ENCODE data around the gene MAP3K20. TPM values are rescaled to one million over a fixed set of nuclear protein-coding genes. Genes with fewer than 3 reads are reported as not detected.

MAP3K20 gene
- total and polyA plus RNA-seq, 2 donors from 2014 or later: 3.9 to 25.6 TPM

DNA sequence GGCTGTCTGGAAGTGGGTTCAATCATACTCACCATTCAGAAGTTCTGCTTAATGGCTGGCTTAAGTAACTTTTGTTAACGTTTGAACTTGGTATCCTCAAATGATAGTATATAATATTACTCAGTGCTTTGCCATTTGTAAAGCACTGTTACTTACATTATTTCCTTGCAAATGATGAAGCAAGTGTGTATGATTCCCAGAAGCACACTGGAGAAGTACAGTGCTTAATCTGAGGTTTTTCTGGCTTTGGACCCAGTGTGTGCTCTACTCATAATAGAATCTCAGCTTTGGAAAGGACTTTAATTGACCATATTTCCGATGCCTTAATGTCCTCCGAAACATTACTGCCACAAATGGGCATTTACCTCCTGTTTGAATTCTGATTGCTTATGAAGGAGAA is 63.3 kb downstream of the MAP3K20 start:
- intact Hi-C loops (cut with DNase I): no loop called here
- H3K27ac ChIP-seq (ENCODE audit: low read depth in 2 of 2, low read length in 2 of 2): no peak overlapping the region
- no peak for FAIRE-seq
- H3K4me3 ChIP-seq (ENCODE audit: low read length in 3 of 3): no peak overlapping the region
- no peak for DNase-seq
- H3K4me1 ChIP-seq (ENCODE audit: control insufficient read depth in 2 of 3, insufficient read depth in 2 of 3, low read depth in 1 of 3, low read length in 3 of 3): no peaks in the 10 kb centered on the region
- H3K27me3 ChIP-seq (ENCODE audit: control insufficient read depth, insufficient read depth, low read length): no peaks in the 10 kb centered on the region
- H3K9me3 ChIP-seq (ENCODE audit: control insufficient read depth in 2 of 3, insufficient read depth in 1 of 3, low read length in 3 of 3): no peaks in the 10 kb centered on the region
- H3K36me3 ChIP-seq (ENCODE audit: control insufficient read depth in 2 of 3, insufficient read depth in 3 of 3, low read length in 3 of 3): no peaks in the 10 kb centered on the region
- no peak overlapping the region for H3K9ac ChIP-seq (ENCODE audit: low read length in 3 of 3)
- TF ChIP-seq, protein P1, sequence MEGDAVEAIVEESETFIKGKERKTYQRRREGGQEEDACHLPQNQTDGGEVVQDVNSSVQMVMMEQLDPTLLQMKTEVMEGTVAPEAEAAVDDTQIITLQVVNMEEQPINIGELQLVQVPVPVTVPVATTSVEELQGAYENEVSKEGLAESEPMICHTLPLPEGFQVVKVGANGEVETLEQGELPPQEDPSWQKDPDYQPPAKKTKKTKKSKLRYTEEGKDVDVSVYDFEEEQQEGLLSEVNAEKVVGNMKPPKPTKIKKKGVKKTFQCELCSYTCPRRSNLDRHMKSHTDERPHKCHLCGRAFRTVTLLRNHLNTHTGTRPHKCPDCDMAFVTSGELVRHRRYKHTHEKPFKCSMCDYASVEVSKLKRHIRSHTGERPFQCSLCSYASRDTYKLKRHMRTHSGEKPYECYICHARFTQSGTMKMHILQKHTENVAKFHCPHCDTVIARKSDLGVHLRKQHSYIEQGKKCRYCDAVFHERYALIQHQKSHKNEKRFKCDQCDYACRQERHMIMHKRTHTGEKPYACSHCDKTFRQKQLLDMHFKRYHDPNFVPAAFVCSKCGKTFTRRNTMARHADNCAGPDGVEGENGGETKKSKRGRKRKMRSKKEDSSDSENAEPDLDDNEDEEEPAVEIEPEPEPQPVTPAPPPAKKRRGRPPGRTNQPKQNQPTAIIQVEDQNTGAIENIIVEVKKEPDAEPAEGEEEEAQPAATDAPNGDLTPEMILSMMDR (IDR thresholded peaks at IDR 0.05; ENCODE audit: borderline replicate concordance, extremely low read depth, insufficient read depth): no peak

DNA sequence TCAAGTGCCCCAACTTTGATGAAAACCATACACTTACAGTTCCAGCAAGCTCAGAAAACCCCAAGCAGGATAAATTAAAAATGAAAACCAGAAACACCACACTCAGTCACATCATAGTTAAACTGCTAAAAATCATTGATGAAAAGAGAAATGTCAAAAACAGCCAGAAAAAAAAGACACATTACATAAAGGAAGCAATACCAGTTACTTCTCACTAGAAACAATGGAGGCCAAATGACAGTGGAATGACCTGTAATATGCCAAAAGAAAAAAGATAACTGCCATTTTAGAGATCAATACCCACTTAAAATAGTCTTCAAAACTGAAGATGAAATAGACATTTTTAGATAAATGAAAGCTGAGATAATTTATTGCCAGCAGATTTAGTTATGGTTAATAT is 66.0 kb downstream of the MAP3K20 start:
- DNase-seq (no peak), FAIRE-seq (no peak)
- no peaks in the 10 kb centered on the region for H3K36me3 ChIP-seq (ENCODE audit: control insufficient read depth in 2 of 3, insufficient read depth in 3 of 3, low read length in 3 of 3)
- no peaks in the 10 kb centered on the region for H3K4me1 ChIP-seq (ENCODE audit: control insufficient read depth in 2 of 3, insufficient read depth in 2 of 3, low read depth in 1 of 3, low read length in 3 of 3)
- H3K9me3 ChIP-seq (ENCODE audit: control insufficient read depth in 2 of 3, insufficient read depth in 1 of 3, low read length in 3 of 3): no peaks in the 10 kb centered on the region
- intact Hi-C loops (cut with DNase I): no loop called here
- TF ChIP-seq, protein P1 (IDR thresholded peaks at IDR 0.05; ENCODE audit: borderline replicate concordance, extremely low read depth, insufficient read depth): no peak
- no peaks in the 10 kb centered on the region for H3K27me3 ChIP-seq (ENCODE audit: control insufficient read depth, insufficient read depth, low read length)
- no peak overlapping the region for H3K27ac ChIP-seq (ENCODE audit: low read depth in 2 of 2, low read length in 2 of 2)
- H3K9ac ChIP-seq (ENCODE audit: low read length in 3 of 3): no peak overlapping the region
- H3K4me3 ChIP-seq (ENCODE audit: low read length in 3 of 3): no peak overlapping the region

DNA sequence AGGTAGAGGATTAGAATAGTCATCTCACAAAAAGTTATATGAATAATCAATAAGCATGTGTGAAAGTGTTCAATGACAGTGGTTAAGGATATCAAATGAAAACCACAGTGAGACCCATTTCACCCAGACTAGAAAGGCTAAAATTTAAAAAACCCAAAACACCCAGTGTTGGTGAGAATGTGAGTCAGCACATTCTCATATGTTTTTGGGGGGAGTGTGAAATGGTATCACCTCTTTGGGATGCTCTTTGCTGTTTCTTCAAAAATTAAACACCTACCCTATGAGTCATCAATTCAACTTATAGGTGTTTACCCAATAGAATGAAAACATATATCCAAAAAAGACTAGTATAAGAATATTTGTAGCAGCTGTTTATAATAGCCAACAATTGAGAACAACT is 69.8 kb downstream of the MAP3K20 start:
- no peak overlapping the region for H3K27ac ChIP-seq (ENCODE audit: low read depth in 2 of 2, low read length in 2 of 2)
- TF ChIP-seq, protein P1 (IDR thresholded peaks at IDR 0.05; ENCODE audit: borderline replicate concordance, extremely low read depth, insufficient read depth): no peak
- FAIRE-seq (no peak), DNase-seq (no peak)
- no peak overlapping the region for H3K9ac ChIP-seq (ENCODE audit: low read length in 3 of 3)
- no peaks in the 10 kb centered on the region for H3K4me1 ChIP-seq (ENCODE audit: control insufficient read depth in 2 of 3, insufficient read depth in 2 of 3, low read depth in 1 of 3, low read length in 3 of 3)
- intact Hi-C loops (cut with DNase I): no loop called here
- no peaks in the 10 kb centered on the region for H3K27me3 ChIP-seq (ENCODE audit: control insufficient read depth, insufficient read depth, low read length)
- no peaks in the 10 kb centered on the region for H3K36me3 ChIP-seq (ENCODE audit: control insufficient read depth in 2 of 3, insufficient read depth in 3 of 3, low read length in 3 of 3)
- no peaks in the 10 kb centered on the region for H3K9me3 ChIP-seq (ENCODE audit: control insufficient read depth in 2 of 3, insufficient read depth in 1 of 3, low read length in 3 of 3)
- no peak overlapping the region for H3K4me3 ChIP-seq (ENCODE audit: low read length in 3 of 3)

DNA sequence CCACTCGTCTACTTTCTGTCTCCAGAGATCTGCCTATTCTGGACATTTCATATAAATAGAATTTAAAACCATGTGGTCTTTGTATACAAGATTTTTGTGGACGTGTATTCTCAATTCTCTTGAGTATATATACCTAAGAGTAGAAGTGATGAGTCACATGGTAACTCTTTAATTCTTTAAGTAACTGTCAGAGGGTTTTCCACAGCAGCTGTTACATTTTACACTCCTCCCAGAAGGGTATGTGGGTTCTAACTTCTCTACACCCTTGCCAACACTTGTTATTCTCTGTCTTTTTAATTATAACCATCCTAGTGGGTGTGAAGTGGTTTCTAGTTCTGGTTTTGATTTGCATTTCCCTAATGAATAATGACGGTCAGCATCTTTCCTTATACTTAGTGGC is 70.9 kb downstream of the MAP3K20 start:
- TF ChIP-seq, protein P1 (IDR thresholded peaks at IDR 0.05; ENCODE audit: borderline replicate concordance, extremely low read depth, insufficient read depth): no peak
- no peak for FAIRE-seq

More for the DNA sequence above, 70.9 kb downstream of the MAP3K20 start:
- H3K9ac ChIP-seq (ENCODE audit: low read length in 3 of 3): no peak overlapping the region
- H3K27ac ChIP-seq (ENCODE audit: low read depth in 2 of 2, low read length in 2 of 2): no peak overlapping the region
- no peak for DNase-seq
- no peaks in the 10 kb centered on the region for H3K9me3 ChIP-seq (ENCODE audit: control insufficient read depth in 2 of 3, insufficient read depth in 1 of 3, low read length in 3 of 3)
- H3K36me3 ChIP-seq (ENCODE audit: control insufficient read depth in 2 of 3, insufficient read depth in 3 of 3, low read length in 3 of 3): no peaks in the 10 kb centered on the region
- no peaks in the 10 kb centered on the region for H3K4me1 ChIP-seq (ENCODE audit: control insufficient read depth in 2 of 3, insufficient read depth in 2 of 3, low read depth in 1 of 3, low read length in 3 of 3)
- intact Hi-C loops (cut with DNase I): no loop called here
- H3K4me3 ChIP-seq (ENCODE audit: low read length in 3 of 3): no peak overlapping the region
- H3K27me3 ChIP-seq (ENCODE audit: control insufficient read depth, insufficient read depth, low read length): no peaks in the 10 kb centered on the region

Data from kidney (tissue), 14 donors.